Progenitor cell of endocrine pancreas (in vitro differentiated cells): Measurements from ENCODE around the gene GSTM3. TPM values are rescaled to one million over a fixed set of nuclear protein-coding genes. Genes with fewer than 3 reads are reported as not detected.
A peak's percentile ranks its signal among the peaks of the same experiment; 100 is the strongest.

Experiments used
- DNase-seq: peaks from one replicate; pipeline ENCODE4 v3.0.0; 2021; ENCODE audit warnings: low spot score; ENCODE audit not compliant: unreplicated experiment
- H3K27ac Mint-ChIP-seq: 2 replicates; pipeline ENCODE4 v1.8.0; 2021; ENCODE audit warnings: mild to moderate bottlenecking, moderate library complexity, mixed read lengths
- H3K27me3 Mint-ChIP-seq: 2 replicates; pipeline ENCODE4 v1.8.0; 2021; ENCODE audit warnings: mixed read lengths
- H3K36me3 Mint-ChIP-seq: 2 replicates; pipeline ENCODE4 v1.8.0; 2022; ENCODE audit warnings: mixed read lengths; ENCODE audit not compliant: insufficient read depth
- H3K4me1 Mint-ChIP-seq: 2 replicates; pipeline ENCODE4 v1.8.0; 2021; ENCODE audit warnings: low read depth, mixed read lengths
- H3K4me3 Mint-ChIP-seq: 2 replicates; pipeline ENCODE4 v1.8.0; 2021; ENCODE audit warnings: low read depth, mild to moderate bottlenecking, moderate library complexity, mixed read lengths
- H3K9me3 Mint-ChIP-seq: 2 replicates; pipeline ENCODE4 v1.8.0; 2021; ENCODE audit warnings: low read depth, mixed read lengths
- total RNA-seq: library from RNA; stranded (reverse); gene quantifications from 2 replicates; pipeline ENCODE4 v1.2.1, GENCODE V29; 2021
- TF ChIP-seq, protein P1 (sequence below): fragments of 200-600 bp; sonication (generic); IDR thresholded peaks from one replicate; pipeline ENCODE4 v1.5.0; 2021; ENCODE audit warnings: antibody characterized with exemption, mild to moderate bottlenecking; ENCODE audit not compliant: unreplicated experiment

Gene GSTM3
- total RNA-seq, 1 donor from 2014 or later, result 83.1 TPM

GRCh38 chr1:109765896-109766615, 25.2 kb upstream of the GSTM3 start:
- DNase-seq, result no peak
- H3K27ac Mint-ChIP-seq, result no peak overlapping the region
- TF ChIP-seq, protein P1, sequence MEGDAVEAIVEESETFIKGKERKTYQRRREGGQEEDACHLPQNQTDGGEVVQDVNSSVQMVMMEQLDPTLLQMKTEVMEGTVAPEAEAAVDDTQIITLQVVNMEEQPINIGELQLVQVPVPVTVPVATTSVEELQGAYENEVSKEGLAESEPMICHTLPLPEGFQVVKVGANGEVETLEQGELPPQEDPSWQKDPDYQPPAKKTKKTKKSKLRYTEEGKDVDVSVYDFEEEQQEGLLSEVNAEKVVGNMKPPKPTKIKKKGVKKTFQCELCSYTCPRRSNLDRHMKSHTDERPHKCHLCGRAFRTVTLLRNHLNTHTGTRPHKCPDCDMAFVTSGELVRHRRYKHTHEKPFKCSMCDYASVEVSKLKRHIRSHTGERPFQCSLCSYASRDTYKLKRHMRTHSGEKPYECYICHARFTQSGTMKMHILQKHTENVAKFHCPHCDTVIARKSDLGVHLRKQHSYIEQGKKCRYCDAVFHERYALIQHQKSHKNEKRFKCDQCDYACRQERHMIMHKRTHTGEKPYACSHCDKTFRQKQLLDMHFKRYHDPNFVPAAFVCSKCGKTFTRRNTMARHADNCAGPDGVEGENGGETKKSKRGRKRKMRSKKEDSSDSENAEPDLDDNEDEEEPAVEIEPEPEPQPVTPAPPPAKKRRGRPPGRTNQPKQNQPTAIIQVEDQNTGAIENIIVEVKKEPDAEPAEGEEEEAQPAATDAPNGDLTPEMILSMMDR, result no peak
- H3K9me3 Mint-ChIP-seq, result no peaks in the 10 kb centered on the region
- H3K36me3 Mint-ChIP-seq, result no peaks in the 10 kb centered on the region
- H3K27me3 Mint-ChIP-seq, result peaks cover 8% of the 10 kb centered on the region
- peaks cover 11% of the 10 kb centered on the region for H3K4me1 Mint-ChIP-seq
- no peak overlapping the region for H3K4me3 Mint-ChIP-seq

DNA sequence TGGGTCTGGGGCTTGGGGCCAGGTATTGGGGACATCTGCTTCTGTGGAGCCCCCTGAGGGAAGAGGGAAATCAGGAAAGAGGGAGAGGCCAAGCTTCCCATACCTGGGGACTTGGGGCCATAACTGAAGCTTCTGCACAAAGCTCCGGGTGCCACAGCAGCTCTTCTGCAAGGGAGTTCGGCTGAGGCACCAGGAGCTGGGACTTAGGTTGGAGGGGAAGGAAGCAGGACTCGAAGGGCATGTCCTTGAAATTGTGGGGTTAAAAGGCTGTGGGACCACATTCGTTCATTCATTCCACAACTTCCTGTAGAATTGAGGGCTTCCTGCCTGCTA, 24.6 kb upstream of the GSTM3 start:
- no peak for DNase-seq
- Mint-ChIP-seq H3K9me3 (no peaks in the 10 kb centered on the region), H3K4me3 (no peak overlapping the region), H3K36me3 (no peaks in the 10 kb centered on the region), H3K4me1 (peaks cover 11% of the 10 kb centered on the region), H3K27ac (no peak overlapping the region), H3K27me3 (peaks cover 8% of the 10 kb centered on the region)
- TF ChIP-seq, protein P1, result no peak

DNA sequence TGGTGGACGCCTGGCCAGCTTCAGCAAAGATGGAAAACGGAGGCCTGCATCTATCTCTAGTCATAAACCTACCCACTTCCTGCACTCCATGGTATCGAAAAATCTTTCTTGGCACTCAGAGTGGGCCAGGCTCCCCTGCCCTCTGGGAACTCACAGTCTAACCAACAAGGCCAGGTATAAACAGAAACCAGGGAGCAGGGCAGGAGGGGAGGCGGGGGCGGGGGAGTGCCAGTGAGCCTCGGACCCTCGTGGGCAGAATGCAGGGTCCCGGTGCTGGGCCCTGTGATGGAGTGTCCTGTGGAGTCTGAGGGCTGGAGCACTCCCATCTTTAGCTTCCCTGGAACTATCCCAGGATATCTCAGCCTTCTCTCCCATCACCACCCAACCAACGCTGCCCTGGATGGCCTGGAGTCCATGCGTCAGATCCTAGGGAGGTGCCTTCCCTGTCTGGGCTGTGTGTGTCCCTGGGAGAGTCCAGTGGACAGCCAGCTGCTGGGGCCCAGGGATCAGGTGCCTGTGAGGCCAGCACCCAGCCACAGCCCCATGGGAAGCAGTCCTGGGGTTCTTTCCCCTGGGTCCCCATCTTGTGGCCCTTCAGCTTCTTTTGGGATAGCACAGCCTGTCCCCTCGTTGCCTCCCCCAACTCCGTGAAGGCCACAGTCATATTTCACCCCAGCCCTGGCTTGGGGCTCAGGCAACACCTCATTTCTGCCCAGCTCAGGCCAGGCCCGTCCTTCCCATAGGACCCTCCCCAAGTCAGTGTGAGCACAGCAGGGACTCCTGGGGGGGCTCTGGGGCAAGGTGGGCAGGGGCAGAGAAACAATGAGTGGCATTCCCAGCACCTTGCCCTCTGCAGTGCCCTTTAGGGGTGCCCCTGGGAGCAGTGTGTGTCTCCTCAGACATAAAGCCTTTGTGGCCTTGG, 24.0 kb upstream of the GSTM3 start:
- H3K4me1 Mint-ChIP-seq, result peaks cover 11% of the 10 kb centered on the region
- TF ChIP-seq, protein P1, result no peak
- H3K4me3 Mint-ChIP-seq, result no peak overlapping the region
- no peak for DNase-seq
- no peak overlapping the region for H3K27ac Mint-ChIP-seq
- H3K9me3 Mint-ChIP-seq, result no peaks in the 10 kb centered on the region
- no peaks in the 10 kb centered on the region for H3K36me3 Mint-ChIP-seq
- H3K27me3 Mint-ChIP-seq, result peaks cover 7% of the 10 kb centered on the region

DNA sequence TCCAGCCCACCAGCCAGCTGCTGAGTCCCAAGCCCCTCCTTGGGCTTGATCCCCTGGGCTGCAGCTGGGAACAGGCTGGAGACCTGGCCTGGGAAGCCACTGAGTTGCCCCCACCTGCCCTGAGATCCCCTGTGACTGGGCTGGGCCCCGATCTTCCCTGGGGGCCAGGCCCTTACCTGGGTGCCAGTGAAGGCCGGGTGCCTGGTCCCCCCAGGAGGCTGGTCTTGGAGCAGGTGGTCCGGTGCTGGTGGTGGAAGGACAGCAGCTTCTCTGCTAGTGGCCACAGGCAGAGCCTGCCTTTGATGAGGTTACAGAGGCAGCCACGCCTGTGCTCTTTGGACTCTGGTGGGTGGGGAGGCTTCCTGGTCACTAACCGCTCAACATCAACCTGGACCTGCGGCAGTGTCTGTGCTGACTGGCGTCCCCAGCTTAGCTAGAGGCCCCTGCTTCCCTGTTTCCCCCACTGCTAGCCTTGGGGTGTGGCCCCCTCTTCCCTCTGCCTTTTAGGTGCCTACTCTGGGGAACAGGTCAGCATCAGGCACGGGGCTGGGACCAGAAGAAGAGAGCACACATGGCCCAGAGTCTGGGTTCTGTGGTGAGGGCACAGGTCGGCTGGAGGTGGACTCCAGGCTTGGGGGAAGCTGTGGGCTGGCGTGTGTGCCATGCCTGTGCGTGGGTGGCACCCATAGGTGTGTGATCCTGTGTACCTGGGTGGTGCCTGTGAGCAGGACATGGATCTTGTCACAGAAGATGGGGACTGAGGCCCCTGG, 23.0 kb upstream of the GSTM3 start, which contains the start of gene EPS8L3:
EPS8L3 (minus strand) TSS at position 278 of the 770 bp plus-strand sequence. CDS start 2,174 bp downstream, outside the sequence.
- Mint-ChIP-seq H3K4me1 (peaks cover 11% of the 10 kb centered on the region), H3K36me3 (no peaks in the 10 kb centered on the region), H3K9me3 (no peaks in the 10 kb centered on the region), H3K27ac (peak within 1 kb of the TSS; percentile 43), H3K4me3 (no peak within 1 kb of the TSS), H3K27me3 (no peaks in the 10 kb centered on the region)
- TF ChIP-seq, protein P1, result no peak
- no peak for DNase-seq
